Measurements from ENCODE around the gene NUP88.
"Not testable (repeated sequence)": the region's sequence is repeated elsewhere in the genome, so short reads cannot be mapped to it uniquely, and the experiment has no call there.

NUP88 gene

GRCh38 chr17:5437721-5438317 is 18.4 kb upstream of the NUP88 start:
- Histone ChIP-seq H3K9me3 (ENCODE audit: control insufficient read depth, insufficient read depth, low read depth, low read length) (no peaks in the 10 kb centered on the region), H3K27ac (ENCODE audit: low read depth, low read length) (peak overlapping the region; percentile 91; the same call in 1 of the 2 replicates), H3K4me1 (ENCODE audit: control insufficient read depth, insufficient read depth, low read length) (peaks cover 11% of the 10 kb centered on the region), H3K27me3 (ENCODE audit: control insufficient read depth, insufficient read depth, low read length) (no peaks in the 10 kb centered on the region), H3K4me3 (ENCODE audit: low read depth, low read length) (peak overlapping the region; percentile 91), H3K9ac (ENCODE audit: low read length) (peak overlapping the region; percentile 92), H3K36me3 (ENCODE audit: control insufficient read depth, insufficient read depth, low read length) (peaks cover 61% of the 10 kb centered on the region)

GRCh38 chr17:5435781-5436315 is 16.4 kb upstream of the NUP88 start:
- not testable (repeated sequence) for H3K9ac ChIP-seq (ENCODE audit: low read length); H3K4me3 ChIP-seq (ENCODE audit: low read depth, low read length); H3K9me3 ChIP-seq (ENCODE audit: control insufficient read depth, insufficient read depth, low read depth, low read length); H3K27ac ChIP-seq (ENCODE audit: low read depth, low read length); H3K27me3 ChIP-seq (ENCODE audit: control insufficient read depth, insufficient read depth, low read length)
- H3K36me3 ChIP-seq (ENCODE audit: control insufficient read depth, insufficient read depth, low read length) = peaks cover 67% of the 10 kb centered on the region
- H3K4me1 ChIP-seq (ENCODE audit: control insufficient read depth, insufficient read depth, low read length) = peaks cover 11% of the 10 kb centered on the region

- H3K9ac ChIP-seq (ENCODE audit: low read length) = no peak overlapping the region
- peaks cover 74% of the 10 kb centered on the region for H3K36me3 ChIP-seq (ENCODE audit: control insufficient read depth, insufficient read depth, low read length)
- H3K9me3 ChIP-seq (ENCODE audit: control insufficient read depth, insufficient read depth, low read depth, low read length) = no peaks in the 10 kb centered on the region
- no peaks in the 10 kb centered on the region for H3K27me3 ChIP-seq (ENCODE audit: control insufficient read depth, insufficient read depth, low read length)
- no peak overlapping the region for H3K4me3 ChIP-seq (ENCODE audit: low read depth, low read length)
- H3K4me1 ChIP-seq (ENCODE audit: control insufficient read depth, insufficient read depth, low read length) = peaks cover 11% of the 10 kb centered on the region
- no peak overlapping the region for H3K27ac ChIP-seq (ENCODE audit: low read depth, low read length)
Observed at GRCh38 chr17:5434984-5435383, 15.5 kb upstream of the NUP88 start.

GRCh38 chr17:5431949-5432556 is 12.6 kb upstream of the NUP88 start:
- Histone ChIP-seq H3K9ac (ENCODE audit: low read length) (no peak overlapping the region), H3K27ac (ENCODE audit: low read depth, low read length) (no peak overlapping the region)

GRCh38 chr17:5431234-5431633 is 11.8 kb upstream of the NUP88 start:
- H3K9ac ChIP-seq (ENCODE audit: low read length); H3K4me3 ChIP-seq (ENCODE audit: low read depth, low read length); H3K4me1 ChIP-seq (ENCODE audit: control insufficient read depth, insufficient read depth, low read length); H3K27me3 ChIP-seq (ENCODE audit: control insufficient read depth, insufficient read depth, low read length); H3K9me3 ChIP-seq (ENCODE audit: control insufficient read depth, insufficient read depth, low read depth, low read length); H3K27ac ChIP-seq (ENCODE audit: low read depth, low read length): not testable (repeated sequence)
- H3K36me3 ChIP-seq (ENCODE audit: control insufficient read depth, insufficient read depth, low read length) = peaks cover 86% of the 10 kb centered on the region

More at GRCh38 chr17:5431949-5432556, 12.6 kb upstream of the NUP88 start:
- peaks cover 92% of the 10 kb centered on the region for H3K36me3 ChIP-seq (ENCODE audit: control insufficient read depth, insufficient read depth, low read length)
- H3K9me3 ChIP-seq (ENCODE audit: control insufficient read depth, insufficient read depth, low read depth, low read length) = no peaks in the 10 kb centered on the region
- no peak overlapping the region for H3K4me3 ChIP-seq (ENCODE audit: low read depth, low read length)
- no peaks in the 10 kb centered on the region for H3K27me3 ChIP-seq (ENCODE audit: control insufficient read depth, insufficient read depth, low read length)
- no peaks in the 10 kb centered on the region for H3K4me1 ChIP-seq (ENCODE audit: control insufficient read depth, insufficient read depth, low read length)

- H3K9ac ChIP-seq (ENCODE audit: low read length) = no peak overlapping the region
- H3K27me3 ChIP-seq (ENCODE audit: control insufficient read depth, insufficient read depth, low read length) = no peaks in the 10 kb centered on the region
Observed at GRCh38 chr17:5430413-5430999, 11.0 kb upstream of the NUP88 start.

GRCh38 chr17:5429191-5429887 is 9.9 kb upstream of the NUP88 start:
- no peaks in the 10 kb centered on the region for H3K9me3 ChIP-seq (ENCODE audit: control insufficient read depth, insufficient read depth, low read depth, low read length)
- H3K4me1 ChIP-seq (ENCODE audit: control insufficient read depth, insufficient read depth, low read length) = no peaks in the 10 kb centered on the region
- H3K9ac ChIP-seq (ENCODE audit: low read length) = no peak overlapping the region
- peaks cover 91% of the 10 kb centered on the region for H3K36me3 ChIP-seq (ENCODE audit: control insufficient read depth, insufficient read depth, low read length)
- H3K4me3 ChIP-seq (ENCODE audit: low read depth, low read length) = no peak overlapping the region
- no peak overlapping the region for H3K27ac ChIP-seq (ENCODE audit: low read depth, low read length)
- no peaks in the 10 kb centered on the region for H3K27me3 ChIP-seq (ENCODE audit: control insufficient read depth, insufficient read depth, low read length)

More at GRCh38 chr17:5430413-5430999, 11.0 kb upstream of the NUP88 start:
- Histone ChIP-seq H3K4me1 (ENCODE audit: control insufficient read depth, insufficient read depth, low read length) (no peaks in the 10 kb centered on the region), H3K9me3 (ENCODE audit: control insufficient read depth, insufficient read depth, low read depth, low read length) (no peaks in the 10 kb centered on the region), H3K4me3 (ENCODE audit: low read depth, low read length) (no peak overlapping the region), H3K36me3 (ENCODE audit: control insufficient read depth, insufficient read depth, low read length) (peaks cover 89% of the 10 kb centered on the region), H3K27ac (ENCODE audit: low read depth, low read length) (no peak overlapping the region)

GRCh38 chr17:5425826-5426225 is 6.4 kb upstream of the NUP88 start:
- no peaks in the 10 kb centered on the region for H3K9me3 ChIP-seq (ENCODE audit: control insufficient read depth, insufficient read depth, low read depth, low read length)
- H3K4me3 ChIP-seq (ENCODE audit: low read depth, low read length) = no peak overlapping the region
- no peak overlapping the region for H3K9ac ChIP-seq (ENCODE audit: low read length)
- no peaks in the 10 kb centered on the region for H3K27me3 ChIP-seq (ENCODE audit: control insufficient read depth, insufficient read depth, low read length)
- H3K36me3 ChIP-seq (ENCODE audit: control insufficient read depth, insufficient read depth, low read length) = peaks cover 86% of the 10 kb centered on the region
- no peaks in the 10 kb centered on the region for H3K4me1 ChIP-seq (ENCODE audit: control insufficient read depth, insufficient read depth, low read length)
- no peak overlapping the region for H3K27ac ChIP-seq (ENCODE audit: low read depth, low read length)

GRCh38 chr17:5424909-5425308 is 5.4 kb upstream of the NUP88 start:
- Histone ChIP-seq H3K27me3 (ENCODE audit: control insufficient read depth, insufficient read depth, low read length) (no peaks in the 10 kb centered on the region), H3K36me3 (ENCODE audit: control insufficient read depth, insufficient read depth, low read length) (peaks cover 80% of the 10 kb centered on the region), H3K4me3 (ENCODE audit: low read depth, low read length) (no peak overlapping the region), H3K27ac (ENCODE audit: low read depth, low read length) (no peak overlapping the region), H3K9me3 (ENCODE audit: control insufficient read depth, insufficient read depth, low read depth, low read length) (no peaks in the 10 kb centered on the region), H3K4me1 (ENCODE audit: control insufficient read depth, insufficient read depth, low read length) (no peaks in the 10 kb centered on the region), H3K9ac (ENCODE audit: low read length) (no peak overlapping the region)

GRCh38 chr17:5422505-5422904 is 3.0 kb upstream of the NUP88 start:
- no peak overlapping the region for H3K4me3 ChIP-seq (ENCODE audit: low read depth, low read length)
- no peaks in the 10 kb centered on the region for H3K9me3 ChIP-seq (ENCODE audit: control insufficient read depth, insufficient read depth, low read depth, low read length)
- no peak overlapping the region for H3K27ac ChIP-seq (ENCODE audit: low read depth, low read length)
- no peak overlapping the region for H3K9ac ChIP-seq (ENCODE audit: low read length)
- no peaks in the 10 kb centered on the region for H3K4me1 ChIP-seq (ENCODE audit: control insufficient read depth, insufficient read depth, low read length)
- no peaks in the 10 kb centered on the region for H3K27me3 ChIP-seq (ENCODE audit: control insufficient read depth, insufficient read depth, low read length)
- peaks cover 56% of the 10 kb centered on the region for H3K36me3 ChIP-seq (ENCODE audit: control insufficient read depth, insufficient read depth, low read length)
